Thoracic aorta (tissue), 2 donors: ENCODE measurements around the gene PPP3R1. TPM values are rescaled to one million over a fixed set of nuclear protein-coding genes. Genes with fewer than 3 reads are reported as not detected.

ENCODE experiments used
- ATAC-seq: fragments of 150-250 bp; one replicate; pipeline ENCODE4 v1.8.0; 2017; ENCODE audit warnings: low read depth; ENCODE audit not compliant: insufficient number of reproducible peaks, low FRiP score
- DNase-seq: peaks from one replicate; pipeline ENCODE4 v3.0.0-alpha.2; 2020; ENCODE audit warnings: low spot score
- H3K27ac ChIP-seq, 2 donors: fragments of 200-600 bp; sonication (generic); 1 replicate in 1 of 2; 2 replicates in 1 of 2; pipeline ENCODE4 v1.5.1; 2016; ENCODE audit warnings: mild to moderate bottlenecking in 2 of 2, moderate library complexity in 2 of 2
- H3K27me3 ChIP-seq: fragments of 200-600 bp; sonication (generic); replicated peaks from 2 replicates; pipeline ENCODE4 v1.6.0; 2016; ENCODE audit warnings: mild to moderate bottlenecking; ENCODE audit not compliant: insufficient read depth
- H3K36me3 ChIP-seq: fragments of 200-600 bp; sonication (generic); one replicate; pipeline ENCODE4 v1.5.1; 2016
- H3K4me1 ChIP-seq, 2 donors: fragments of 200-600 bp; sonication (generic); 1 replicate in 1 of 2; 2 replicates in 1 of 2; pipeline versions ENCODE4 v1.5.1 to v1.6.0; 2016; ENCODE audit warnings: low read depth in 2 of 2, mild to moderate bottlenecking in 1 of 2; ENCODE audit not compliant: control insufficient read depth in 1 of 2
- H3K4me3 ChIP-seq: fragments of 200-600 bp; sonication (generic); 2 replicates; pipeline ENCODE4 v1.5.1; 2016; ENCODE audit warnings: mild to moderate bottlenecking
- H3K9me3 ChIP-seq: fragments of 200-600 bp; sonication (generic); 2 replicates; pipeline ENCODE4 v1.5.1; 2016
- CTCF ChIP-seq: fragments of 200-600 bp; sonication (generic); IDR thresholded peaks from one replicate; pipeline ENCODE4 v1.5.1; 2019; ENCODE audit warnings: antibody characterized with exemption
- total RNA-seq, 2 donors: library from RNA; depleted of rRNA; stranded (reverse); fragments of >200 nt; gene quantifications; one replicate each; pipeline versions ENCODE4 v1.1.0 to v1.2.3, GENCODE V29; 2016

PPP3R1 gene
- total RNA-seq, 2 donors from 2014 or later = 27.1 to 39.3 TPM

- H3K27me3 ChIP-seq = no peaks in the 10 kb centered on the region
- no peak for ATAC-seq
- no peak overlapping the region for H3K4me3 ChIP-seq
- no peaks in the 10 kb centered on the region for H3K36me3 ChIP-seq
- DNase-seq = no peak
- H3K27ac ChIP-seq = no peak overlapping the region
- no peak for TF ChIP-seq CTCF
- H3K4me1 ChIP-seq = peaks cover 28 to 45% of the 10 kb centered on the region in 2 donors
- no peaks in the 10 kb centered on the region for H3K9me3 ChIP-seq
These were observed 21.9 kb downstream of the PPP3R1 start for GRCh38 chr2:68230241-68231060.

- no peak for ATAC-seq
- no peak overlapping the region for H3K4me3 ChIP-seq
- no peaks in the 10 kb centered on the region for H3K9me3 ChIP-seq
- no peaks in the 10 kb centered on the region for H3K27me3 ChIP-seq
- no peaks in the 10 kb centered on the region for H3K36me3 ChIP-seq
- H3K4me1 ChIP-seq = peaks cover 30 to 70% of the 10 kb centered on the region in 2 donors
- no peak for TF ChIP-seq CTCF
- DNase-seq = no peak
- H3K27ac ChIP-seq = no peak overlapping the region
These were observed 25.5 kb downstream of the PPP3R1 start for GRCh38 chr2:68226794-68227193.

GRCh38 chr2:68225119-68225632, 27.2 kb downstream of the PPP3R1 start:
- DNase-seq (no peak), ATAC-seq (no peak)
- no peak for TF ChIP-seq CTCF
- Histone ChIP-seq H3K4me3 (no peak overlapping the region), H3K4me1 (peaks cover 21 to 54% of the 10 kb centered on the region in 2 donors), H3K27ac (no peak overlapping the region), H3K27me3 (no peaks in the 10 kb centered on the region), H3K9me3 (no peaks in the 10 kb centered on the region), H3K36me3 (no peaks in the 10 kb centered on the region)

GRCh38 chr2:68223419-68223818, 28.9 kb downstream of the PPP3R1 start:
- Histone ChIP-seq H3K9me3 (no peaks in the 10 kb centered on the region), H3K4me1 (peaks cover 28 to 62% of the 10 kb centered on the region in 2 donors), H3K36me3 (no peaks in the 10 kb centered on the region), H3K27me3 (no peaks in the 10 kb centered on the region), H3K4me3 (no peak overlapping the region), H3K27ac (no peak overlapping the region)
- no peak for TF ChIP-seq CTCF
- DNase-seq = no peak
- no peak for ATAC-seq

- no peaks in the 10 kb centered on the region for H3K9me3 ChIP-seq
- H3K27ac ChIP-seq = no peak overlapping the region
- TF ChIP-seq CTCF = no peak
- no peak overlapping the region for H3K4me3 ChIP-seq
- no peak for DNase-seq
- no peaks in the 10 kb centered on the region for H3K36me3 ChIP-seq
- H3K27me3 ChIP-seq = no peaks in the 10 kb centered on the region
- no peak for ATAC-seq
- peaks cover 36 to 60% of the 10 kb centered on the region in 2 donors for H3K4me1 ChIP-seq
These were observed 30.0 kb downstream of the PPP3R1 start for GRCh38 chr2:68222287-68222686.
